GM10266 (cell line): ENCODE measurements around the gene SLC25A11.

ENCODE experiments used
- DNase-seq: peaks from one replicate; pipeline ENCODE4 v3.0.0; 2012; ENCODE audit errors: extremely low spot score
- TF ChIP-seq, protein P1 (sequence below): IDR thresholded peaks from 2 replicates; pipeline ENCODE4 v1.5.1; 2012; ENCODE audit warnings: mild to moderate bottlenecking, low read depth; ENCODE audit not compliant: control insufficient read depth, insufficient read depth; ENCODE audit errors: missing control alignments

The SLC25A11 gene, protein sequence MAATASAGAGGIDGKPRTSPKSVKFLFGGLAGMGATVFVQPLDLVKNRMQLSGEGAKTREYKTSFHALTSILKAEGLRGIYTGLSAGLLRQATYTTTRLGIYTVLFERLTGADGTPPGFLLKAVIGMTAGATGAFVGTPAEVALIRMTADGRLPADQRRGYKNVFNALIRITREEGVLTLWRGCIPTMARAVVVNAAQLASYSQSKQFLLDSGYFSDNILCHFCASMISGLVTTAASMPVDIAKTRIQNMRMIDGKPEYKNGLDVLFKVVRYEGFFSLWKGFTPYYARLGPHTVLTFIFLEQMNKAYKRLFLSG

GRCh38 chr17:4939796-4940554 lies at the start of gene SLC25A11, which contains the start of gene RNF167:
Gene SLC25A11 (minus strand): TSS chr17:4940046. CDS start chr17:4939910, 136 bp downstream.
Gene RNF167 (plus strand): TSS chr17:4940268. CDS start chr17:4940910, 642 bp downstream.
- TF ChIP-seq, protein P1, sequence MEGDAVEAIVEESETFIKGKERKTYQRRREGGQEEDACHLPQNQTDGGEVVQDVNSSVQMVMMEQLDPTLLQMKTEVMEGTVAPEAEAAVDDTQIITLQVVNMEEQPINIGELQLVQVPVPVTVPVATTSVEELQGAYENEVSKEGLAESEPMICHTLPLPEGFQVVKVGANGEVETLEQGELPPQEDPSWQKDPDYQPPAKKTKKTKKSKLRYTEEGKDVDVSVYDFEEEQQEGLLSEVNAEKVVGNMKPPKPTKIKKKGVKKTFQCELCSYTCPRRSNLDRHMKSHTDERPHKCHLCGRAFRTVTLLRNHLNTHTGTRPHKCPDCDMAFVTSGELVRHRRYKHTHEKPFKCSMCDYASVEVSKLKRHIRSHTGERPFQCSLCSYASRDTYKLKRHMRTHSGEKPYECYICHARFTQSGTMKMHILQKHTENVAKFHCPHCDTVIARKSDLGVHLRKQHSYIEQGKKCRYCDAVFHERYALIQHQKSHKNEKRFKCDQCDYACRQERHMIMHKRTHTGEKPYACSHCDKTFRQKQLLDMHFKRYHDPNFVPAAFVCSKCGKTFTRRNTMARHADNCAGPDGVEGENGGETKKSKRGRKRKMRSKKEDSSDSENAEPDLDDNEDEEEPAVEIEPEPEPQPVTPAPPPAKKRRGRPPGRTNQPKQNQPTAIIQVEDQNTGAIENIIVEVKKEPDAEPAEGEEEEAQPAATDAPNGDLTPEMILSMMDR, result no peak
- DNase-seq, result peak; percentile 98

DNA sequence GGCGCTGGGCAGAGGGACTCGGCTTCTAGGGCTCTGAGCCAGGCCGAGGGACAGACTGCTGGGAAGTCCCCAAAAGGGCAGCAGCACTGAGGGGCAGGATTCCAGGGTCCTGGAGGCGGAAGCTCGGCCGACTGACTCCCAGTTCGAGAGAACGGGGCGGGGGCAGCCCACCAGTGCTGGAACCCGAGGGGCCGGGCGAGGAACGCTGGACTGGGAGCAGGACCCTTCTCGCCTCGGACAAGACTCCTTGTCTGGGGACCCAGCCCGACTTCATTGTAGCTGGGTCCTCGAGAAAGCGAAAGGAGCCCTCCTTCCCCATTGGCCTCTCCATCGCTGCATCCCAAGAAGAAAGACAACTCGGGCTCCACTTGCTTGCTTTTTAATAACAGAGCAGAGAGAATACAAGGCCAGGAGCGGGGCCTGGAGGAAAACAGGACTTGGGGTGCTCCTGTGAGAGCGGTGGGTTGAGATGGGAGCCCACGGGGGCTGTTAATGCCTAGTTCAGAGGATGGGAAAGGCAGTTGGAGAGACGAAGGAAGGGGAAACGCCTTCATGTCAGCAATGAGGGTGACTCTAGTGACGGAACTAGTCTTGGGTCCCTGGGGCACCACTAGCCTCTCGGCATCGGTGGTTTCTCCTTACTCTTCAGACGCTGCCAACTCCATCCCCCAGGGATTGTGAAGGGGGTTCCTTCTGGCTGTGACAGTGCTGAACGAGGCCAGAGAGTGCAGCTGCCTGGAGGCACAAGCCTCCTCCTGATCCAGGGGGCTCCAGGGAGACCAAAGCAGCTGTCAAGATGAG lies 48.1 kb upstream of the SLC25A11 start:
- TF ChIP-seq, protein P1, result no peak
- DNase-seq, result no peak

DNA sequence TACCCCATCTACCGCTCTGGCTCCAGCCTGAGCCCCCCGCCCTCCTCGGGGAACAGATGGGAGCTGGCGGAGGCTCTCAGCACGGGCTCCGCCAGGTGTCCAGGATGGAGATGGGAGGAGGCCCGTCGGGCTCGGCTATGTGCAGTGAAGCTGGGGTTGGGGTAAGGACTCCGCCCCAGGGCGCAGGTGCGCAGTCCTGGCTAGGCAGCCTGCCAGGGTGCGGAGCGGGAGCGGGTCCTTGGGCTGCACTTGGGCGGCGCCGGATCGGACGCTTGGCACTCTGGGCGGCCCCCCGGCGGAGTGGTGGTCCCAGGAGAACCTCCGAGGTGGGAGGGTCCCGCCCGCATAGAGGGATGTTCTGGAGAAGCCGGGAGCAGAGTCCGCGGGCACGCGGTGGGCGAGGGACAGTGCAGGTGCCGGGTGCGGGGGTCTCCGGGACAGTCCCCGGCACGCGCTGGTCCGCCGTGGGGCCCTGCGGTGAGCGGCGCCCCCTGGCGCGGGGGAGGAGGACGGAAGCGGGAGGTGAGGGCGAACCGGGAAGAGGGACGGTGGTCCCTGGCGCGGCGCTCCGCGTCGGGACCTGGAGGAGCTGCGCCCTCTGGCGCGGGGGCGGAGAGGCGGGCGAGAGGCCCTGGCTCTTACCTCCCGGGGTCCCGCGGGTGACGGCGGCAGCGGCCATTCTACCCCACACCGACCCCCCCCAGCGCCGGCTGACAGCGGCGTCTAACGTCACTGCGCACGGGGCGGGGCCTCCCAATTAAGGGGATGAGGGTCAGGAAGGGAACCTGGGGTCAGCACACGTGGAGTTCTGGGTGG lies 47.3 kb upstream of the SLC25A11 start, which contains the start of gene CAMTA2:
CAMTA2 (minus strand) TSS at position 725 of the 816 bp plus-strand sequence. CDS start 1,453 bp downstream, outside the sequence.
- peak; percentile 87 for DNase-seq
- TF ChIP-seq, protein P1, result peak; percentile 76

DNA sequence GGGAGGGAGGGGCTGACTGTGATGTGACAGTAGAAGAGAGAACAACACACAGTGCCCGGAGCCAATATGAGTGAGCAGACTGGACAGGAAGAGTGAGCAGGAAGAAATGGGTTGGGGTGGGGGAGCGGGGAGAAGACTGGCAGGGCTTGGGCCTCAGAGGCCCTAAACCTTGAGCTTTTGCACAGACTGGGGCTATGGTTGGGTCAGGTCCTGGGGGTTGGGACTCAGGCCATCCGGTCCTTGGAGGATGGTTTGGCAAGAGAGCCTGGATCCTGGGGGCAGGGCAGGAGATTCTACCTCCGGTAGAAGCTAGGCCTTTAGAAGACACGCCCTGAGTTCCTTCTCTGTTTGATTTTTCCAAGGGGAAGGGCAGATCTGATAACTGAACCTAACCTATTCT lies 46.6 kb upstream of the SLC25A11 start:
- TF ChIP-seq, protein P1, result no peak
- DNase-seq, result no peak

- TF ChIP-seq, protein P1, result no peak
- no peak for DNase-seq
Observed at GRCh38 chr17:4982305-4982704, 42.5 kb upstream of the SLC25A11 start.

DNA sequence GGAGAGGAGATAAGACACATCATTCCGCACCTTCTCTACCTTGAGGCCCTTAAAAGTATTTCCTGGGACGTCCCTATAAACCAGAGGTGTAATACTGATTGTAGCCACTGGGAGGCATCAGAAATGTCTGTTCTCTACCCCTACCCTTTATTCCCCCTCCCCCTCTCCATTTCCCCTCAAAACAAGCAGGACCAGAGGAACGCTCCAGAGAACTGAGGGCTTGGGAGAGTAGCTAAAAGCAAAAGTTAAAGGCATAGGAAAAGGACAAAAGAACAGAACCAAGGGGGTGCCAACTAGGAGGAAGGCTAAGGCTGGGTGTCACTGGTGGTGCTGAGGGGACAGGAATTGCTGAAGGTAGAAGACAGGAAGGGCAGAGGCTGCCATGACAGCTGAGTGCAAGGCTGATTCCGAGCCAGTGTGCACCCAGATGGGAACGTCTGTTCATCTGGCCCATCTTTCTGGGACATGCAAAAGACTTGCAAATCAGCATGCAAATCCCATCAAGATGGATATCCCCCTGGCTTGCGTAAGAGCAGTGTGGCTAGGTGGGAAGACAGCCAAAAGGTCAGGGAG lies 40.9 kb upstream of the SLC25A11 start:
- TF ChIP-seq, protein P1, result peak; percentile 55

More for the DNA sequence above, 40.9 kb upstream of the SLC25A11 start:
- peak; percentile 68 for DNase-seq
